Dermis blood vessel endothelial cell (primary cell): ENCODE data around the gene CRYBG2. TPM values are rescaled to one million over a fixed set of nuclear protein-coding genes. Genes with fewer than 3 reads are reported as not detected.
"Not testable (repeated sequence)": the region's sequence is repeated elsewhere in the genome, so short reads cannot be mapped to it uniquely, and the experiment has no call there.

ENCODE experiments used
- DNase-seq: peaks from one replicate; pipeline ENCODE4 v3.0.0; 2010
- total RNA-seq: library from RNA; depleted of rRNA; stranded (reverse); fragments of >200 nt; gene quantifications from 2 replicates; pipeline ENCODE4 v1.2.3, GENCODE V29; 2014

CRYBG2 gene
- total RNA-seq: 0.70 TPM in 1 of 2 replicates, not detected in the other

- no peak for DNase-seq
These were observed at the start of gene CRYBG2 for GRCh38 chr1:26353976-26354820. Gene CRYBG2, minus strand, starts transcription at chr1:26354130. Its CDS starts 7,473 bp downstream, at chr1:26346657.

GRCh38 chr1:26403656-26404055 lies 49.7 kb upstream of the CRYBG2 start:
- DNase-seq: no peak

GRCh38 chr1:26401891-26402290 lies 48.0 kb upstream of the CRYBG2 start:
- no peak for DNase-seq

- DNase-seq: no peak
These were observed 45.1 kb upstream of the CRYBG2 start for GRCh38 chr1:26399034-26399433.

- DNase-seq: no peak
These were observed 41.8 kb upstream of the CRYBG2 start for GRCh38 chr1:26395754-26396153.

GRCh38 chr1:26391450-26391849 lies 37.5 kb upstream of the CRYBG2 start:
- DNase-seq: peak; percentile 63

GRCh38 chr1:26389604-26390247 lies 35.8 kb upstream of the CRYBG2 start:
- no peak for DNase-seq

- DNase-seq: no peak
These were observed 35.0 kb upstream of the CRYBG2 start for GRCh38 chr1:26388791-26389445.

GRCh38 chr1:26387447-26387846 lies 33.5 kb upstream of the CRYBG2 start:
- DNase-seq: no peak

- DNase-seq: not testable (repeated sequence)
These were observed 31.1 kb upstream of the CRYBG2 start for GRCh38 chr1:26385063-26385462.

- DNase-seq: no peak
These were observed 30.1 kb upstream of the CRYBG2 start for GRCh38 chr1:26384076-26384475.

- DNase-seq: no peak
These were observed 24.9 kb upstream of the CRYBG2 start for GRCh38 chr1:26378879-26379251.

- DNase-seq: peak; percentile 67
These were observed 24.4 kb upstream of the CRYBG2 start for GRCh38 chr1:26378088-26378878.

GRCh38 chr1:26376050-26376449 lies 22.1 kb upstream of the CRYBG2 start:
- no peak for DNase-seq

GRCh38 chr1:26375081-26375480 lies 21.2 kb upstream of the CRYBG2 start:
- peak; percentile 34 for DNase-seq

- DNase-seq: not testable (repeated sequence)
These were observed 20.4 kb upstream of the CRYBG2 start for GRCh38 chr1:26374361-26374760.

- no peak for DNase-seq
These were observed 19.9 kb upstream of the CRYBG2 start for GRCh38 chr1:26373789-26374188.

GRCh38 chr1:26373281-26373680 lies 19.4 kb upstream of the CRYBG2 start:
- DNase-seq: no peak

GRCh38 chr1:26372611-26373010 lies 18.7 kb upstream of the CRYBG2 start, which contains the start of gene ZNF683:
Gene ZNF683, minus strand, starts transcription at chr1:26372750. Its CDS starts 4,179 bp downstream, at chr1:26368571.
- DNase-seq: not testable (repeated sequence)

GRCh38 chr1:26372039-26372438 lies 18.1 kb upstream of the CRYBG2 start:
- DNase-seq: no peak

GRCh38 chr1:26370591-26371382 lies 16.9 kb upstream of the CRYBG2 start:
- no peak for DNase-seq

GRCh38 chr1:26368486-26368885 lies 14.6 kb upstream of the CRYBG2 start:
- no peak for DNase-seq
